Uterus (tissue), 2 donors: ENCODE data around the gene STARD5.

Source experiments
- POLR2A ChIP-seq, 2 donors: fragments of 450-650 bp; IDR thresholded peaks; one replicate each; pipeline ENCODE4 v1.6.1; 2016; ENCODE audit warnings: antibody characterized with exemption in 2 of 2, mild to moderate bottlenecking in 1 of 2, moderate library complexity in 1 of 2
- TF ChIP-seq, protein P1 (sequence below), 4 experiments: fragments of 200-600 bp in 2 of 4; fragments of 450-650 bp in 2 of 4; sonication (generic) in 2 of 4; IDR thresholded peaks; one replicate each; pipeline ENCODE4 v1.5.1; 2016 to 2019; ENCODE audit warnings: antibody characterized with exemption in 4 of 4, mild to moderate bottlenecking in 2 of 4, moderate library complexity in 1 of 4

DNA sequence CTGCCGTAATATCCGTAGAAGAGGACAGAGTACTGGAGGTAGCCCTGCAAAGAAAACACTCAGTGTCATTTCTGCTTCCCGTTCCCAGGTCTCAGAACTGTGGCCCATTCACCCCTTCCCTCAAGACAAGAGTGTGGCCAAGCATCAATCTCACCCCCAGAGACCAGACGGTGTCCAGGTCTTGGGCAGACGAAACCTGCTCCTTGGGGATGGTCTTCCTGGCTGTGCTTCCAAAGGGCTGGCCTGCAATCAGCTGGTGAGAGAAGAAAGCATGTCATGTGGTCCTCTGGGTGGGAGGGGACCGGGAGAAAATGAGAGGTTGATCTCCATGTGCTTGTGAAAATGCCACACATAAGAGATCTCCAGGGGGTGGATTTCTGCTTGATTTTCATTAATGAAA lies 34.3 kb upstream of the STARD5 start:
- TF ChIP-seq, protein P1, sequence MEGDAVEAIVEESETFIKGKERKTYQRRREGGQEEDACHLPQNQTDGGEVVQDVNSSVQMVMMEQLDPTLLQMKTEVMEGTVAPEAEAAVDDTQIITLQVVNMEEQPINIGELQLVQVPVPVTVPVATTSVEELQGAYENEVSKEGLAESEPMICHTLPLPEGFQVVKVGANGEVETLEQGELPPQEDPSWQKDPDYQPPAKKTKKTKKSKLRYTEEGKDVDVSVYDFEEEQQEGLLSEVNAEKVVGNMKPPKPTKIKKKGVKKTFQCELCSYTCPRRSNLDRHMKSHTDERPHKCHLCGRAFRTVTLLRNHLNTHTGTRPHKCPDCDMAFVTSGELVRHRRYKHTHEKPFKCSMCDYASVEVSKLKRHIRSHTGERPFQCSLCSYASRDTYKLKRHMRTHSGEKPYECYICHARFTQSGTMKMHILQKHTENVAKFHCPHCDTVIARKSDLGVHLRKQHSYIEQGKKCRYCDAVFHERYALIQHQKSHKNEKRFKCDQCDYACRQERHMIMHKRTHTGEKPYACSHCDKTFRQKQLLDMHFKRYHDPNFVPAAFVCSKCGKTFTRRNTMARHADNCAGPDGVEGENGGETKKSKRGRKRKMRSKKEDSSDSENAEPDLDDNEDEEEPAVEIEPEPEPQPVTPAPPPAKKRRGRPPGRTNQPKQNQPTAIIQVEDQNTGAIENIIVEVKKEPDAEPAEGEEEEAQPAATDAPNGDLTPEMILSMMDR (IDR thresholded peaks at IDR 0.05), result no peak
- TF ChIP-seq POLR2A (IDR thresholded peaks at IDR 0.05), result no peak
